Panc1 (cell line): ENCODE measurements around the gene ATXN1L. TPM values are rescaled to one million over a fixed set of nuclear protein-coding genes. Genes with fewer than 3 reads are reported as not detected.

Experiments
- ATAC-seq: fragments of 200-7000 bp; cut with Tn5 transposase; 2 replicates; pipeline ENCODE4 v1.9.1; 2020; ENCODE audit warnings: mild to moderate bottlenecking, moderate library complexity
- BruUV-seq: library from RNA; stranded (reverse); fragments of 400-500 nt; replicated peaks from 2 replicates; lab custom pipeline; 2021; lab: Mats Ljungman, UMichigan
- CTCF ChIA-PET: fragments of 300-600 bp; sonication (Branson Sonifier 250); formaldehyde crosslinking; loops from one replicate; lab custom pipeline; 2022; ENCODE audit warnings: antibody characterized with exemption; lab: Charles Lee
- POLR2A ChIA-PET: fragments of 300-600 bp; sonication (Branson Sonifier 250); formaldehyde crosslinking; loops from one replicate; lab custom pipeline; 2022; ENCODE audit warnings: antibody characterized with exemption; lab: Charles Lee
- DNase-seq: peaks from one replicate; pipeline ENCODE4 v3.0.0-alpha.2; 2010; ENCODE audit warnings: low read depth, low spot score
- H3K27ac ChIP-seq: 2 replicates; pipeline ENCODE4 v1.5.1; 2011; ENCODE audit warnings: mild to moderate bottlenecking, low read length, inconsistent platforms
- H3K27me3 ChIP-seq: fragments of 200-500 bp; sonication (Bioruptor generic); 2 replicates; pipeline ENCODE4 v1.6.0; 2014; ENCODE audit warnings: low read length, inconsistent platforms; ENCODE audit not compliant: control insufficient read depth, insufficient read depth
- H3K36me3 ChIP-seq: fragments of 200-500 bp; sonication (Bioruptor generic); 2 replicates; pipeline ENCODE4 v1.5.1; 2014; ENCODE audit warnings: inconsistent platforms, mild to moderate bottlenecking, low read length, moderate library complexity; ENCODE audit not compliant: control insufficient read depth, insufficient read depth
- H3K4me1 ChIP-seq: 2 replicates; pipeline ENCODE4 v1.5.1; 2011; ENCODE audit warnings: inconsistent platforms, mild to moderate bottlenecking, low read length, moderate library complexity; ENCODE audit not compliant: control insufficient read depth, insufficient read depth
- H3K4me3 ChIP-seq, 2 experiments: 2 replicates each; pipeline ENCODE4 v1.5.1; 2011 to 2012; ENCODE audit warnings: low read depth in 2 of 2, low read length in 2 of 2, mild to moderate bottlenecking in 2 of 2, inconsistent platforms in 1 of 2, moderate library complexity in 1 of 2
- H3K9me3 ChIP-seq: fragments of 200-500 bp; sonication (Bioruptor generic); 2 replicates; pipeline ENCODE4 v1.5.1; 2014; ENCODE audit warnings: low read depth, mild to moderate bottlenecking, inconsistent platforms, low read length, moderate library complexity; ENCODE audit not compliant: control insufficient read depth, insufficient read depth
- POLR2AphosphoS5 ChIP-seq: IDR thresholded peaks from 2 replicates; pipeline ENCODE4 v1.6.1; 2012; ENCODE audit warnings: mild to moderate bottlenecking, low read depth, low read length, moderate library complexity
- SIN3A ChIP-seq: IDR thresholded peaks from 2 replicates; pipeline ENCODE4 v1.6.1; 2012; ENCODE audit warnings: low read depth, mild to moderate bottlenecking, low read length, moderate library complexity, borderline replicate concordance; ENCODE audit not compliant: insufficient read depth
- TCF7L2 ChIP-seq: IDR thresholded peaks from 2 replicates; pipeline ENCODE4 v1.6.1; 2011; ENCODE audit warnings: mild to moderate bottlenecking, low read depth, low read length, inconsistent platforms
- in situ Hi-C: cut with HindIII; loops from 2 replicates; pipeline ENCODE4 v1.10.0; 2016; ENCODE audit warnings: low sequenced_read_pairs, low pct_unique_long_range_greater_than_20kb
- intact Hi-C: fragments of 100-400 bp; cut with micrococcal nuclease; formaldehyde crosslinking; loops from one replicate; pipeline ENCODE4 v1.10.0; 2022; ENCODE audit not compliant: unreplicated experiment
- total RNA-seq: library from RNA; stranded (reverse); gene quantifications from one replicate; pipeline ENCODE4 v1.2.1, GENCODE V29; 2021; ENCODE audit not compliant: unreplicated experiment
- TF ChIP-seq, protein P1 (sequence below), 2 experiments: IDR thresholded peaks; 2 replicates each; pipeline ENCODE4 v1.6.1; 2011 to 2012; ENCODE audit warnings: low read depth in 2 of 2, control low read depth in 1 of 2, low read length in 1 of 2, mild to moderate bottlenecking in 1 of 2, moderate library complexity in 1 of 2; ENCODE audit not compliant: insufficient read depth in 1 of 2
- TF ChIP-seq, protein P2 (sequence below): fragments of 450-650 bp; IDR thresholded peaks from 2 replicates; pipeline ENCODE4 v1.5.1; 2017; ENCODE audit warnings: mild to moderate bottlenecking

ATXN1L gene
- total RNA-seq, 1 experiment from 2014 or later: 17.3 TPM

DNA sequence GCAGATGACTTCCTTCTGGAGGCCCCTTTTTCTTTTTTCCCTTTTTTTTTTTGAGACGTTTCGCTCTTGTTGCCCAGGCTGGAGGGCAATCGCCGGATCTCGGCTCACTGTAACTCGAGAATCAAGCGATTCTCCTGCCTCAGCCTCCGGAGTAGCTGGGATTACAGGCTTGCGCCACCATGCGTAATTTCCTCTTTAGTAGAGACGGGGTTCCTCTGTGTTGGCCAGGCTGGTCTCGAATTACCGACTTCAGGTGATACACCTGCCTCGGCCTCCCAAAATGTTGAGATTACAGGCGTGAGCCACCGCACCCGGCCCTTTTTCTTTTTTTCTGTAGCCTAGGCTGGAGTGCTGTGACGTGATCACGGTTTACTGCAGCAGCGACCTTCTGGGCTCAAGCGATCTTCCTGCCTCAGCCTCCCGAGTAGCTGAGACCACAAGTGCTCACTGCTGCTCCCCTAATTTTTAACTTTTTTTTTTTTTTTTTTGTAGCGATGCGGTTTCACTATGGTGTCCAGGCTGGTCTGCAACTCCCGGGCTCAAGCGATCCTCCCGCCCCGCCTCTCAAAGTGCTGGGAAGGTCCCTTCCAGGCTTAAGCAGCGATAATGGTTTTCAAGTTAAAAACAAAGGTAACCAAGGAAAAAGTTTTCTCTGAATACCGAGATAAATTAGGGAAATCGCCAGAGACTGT is 48.6 kb downstream of the ATXN1L start:
- ATAC-seq (peak; percentile 40), DNase-seq (no peak)
- in situ Hi-C loops: no loop called here
- ChIA-PET CTCF (no interaction called here), POLR2A (interaction anchor here (0.6 kb wide), 2 partner anchors 11 to 23 kb away, joined by 3 to 8 read pairs; no protein-coding TSS in a partner anchor)
- no peaks in the 10 kb centered on the region for H3K9me3 ChIP-seq
- peaks cover 7% of the 10 kb centered on the region for H3K36me3 ChIP-seq
- H3K4me3 ChIP-seq: peak overlapping the region; percentile 83 to 87
- BruUV-seq: TSS peak; percentile 96
- intact Hi-C loops: no loop called here
- H3K4me1 ChIP-seq: peaks cover 3% of the 10 kb centered on the region; the same call in 1 of the 2 replicates
- no peaks in the 10 kb centered on the region for H3K27me3 ChIP-seq
- peak overlapping the region; percentile 96 for H3K27ac ChIP-seq
- no peak for TF ChIP-seq TCF7L2
- TF ChIP-seq, protein P1, sequence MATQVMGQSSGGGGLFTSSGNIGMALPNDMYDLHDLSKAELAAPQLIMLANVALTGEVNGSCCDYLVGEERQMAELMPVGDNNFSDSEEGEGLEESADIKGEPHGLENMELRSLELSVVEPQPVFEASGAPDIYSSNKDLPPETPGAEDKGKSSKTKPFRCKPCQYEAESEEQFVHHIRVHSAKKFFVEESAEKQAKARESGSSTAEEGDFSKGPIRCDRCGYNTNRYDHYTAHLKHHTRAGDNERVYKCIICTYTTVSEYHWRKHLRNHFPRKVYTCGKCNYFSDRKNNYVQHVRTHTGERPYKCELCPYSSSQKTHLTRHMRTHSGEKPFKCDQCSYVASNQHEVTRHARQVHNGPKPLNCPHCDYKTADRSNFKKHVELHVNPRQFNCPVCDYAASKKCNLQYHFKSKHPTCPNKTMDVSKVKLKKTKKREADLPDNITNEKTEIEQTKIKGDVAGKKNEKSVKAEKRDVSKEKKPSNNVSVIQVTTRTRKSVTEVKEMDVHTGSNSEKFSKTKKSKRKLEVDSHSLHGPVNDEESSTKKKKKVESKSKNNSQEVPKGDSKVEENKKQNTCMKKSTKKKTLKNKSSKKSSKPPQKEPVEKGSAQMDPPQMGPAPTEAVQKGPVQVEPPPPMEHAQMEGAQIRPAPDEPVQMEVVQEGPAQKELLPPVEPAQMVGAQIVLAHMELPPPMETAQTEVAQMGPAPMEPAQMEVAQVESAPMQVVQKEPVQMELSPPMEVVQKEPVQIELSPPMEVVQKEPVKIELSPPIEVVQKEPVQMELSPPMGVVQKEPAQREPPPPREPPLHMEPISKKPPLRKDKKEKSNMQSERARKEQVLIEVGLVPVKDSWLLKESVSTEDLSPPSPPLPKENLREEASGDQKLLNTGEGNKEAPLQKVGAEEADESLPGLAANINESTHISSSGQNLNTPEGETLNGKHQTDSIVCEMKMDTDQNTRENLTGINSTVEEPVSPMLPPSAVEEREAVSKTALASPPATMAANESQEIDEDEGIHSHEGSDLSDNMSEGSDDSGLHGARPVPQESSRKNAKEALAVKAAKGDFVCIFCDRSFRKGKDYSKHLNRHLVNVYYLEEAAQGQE (IDR thresholded peaks at IDR 0.05; ENCODE audit: insufficient read depth in 1 of 2, low read depth in 2 of 2, low read length in 1 of 2): no peak
- TF ChIP-seq POLR2AphosphoS5: no peak
- TF ChIP-seq, protein P2, sequence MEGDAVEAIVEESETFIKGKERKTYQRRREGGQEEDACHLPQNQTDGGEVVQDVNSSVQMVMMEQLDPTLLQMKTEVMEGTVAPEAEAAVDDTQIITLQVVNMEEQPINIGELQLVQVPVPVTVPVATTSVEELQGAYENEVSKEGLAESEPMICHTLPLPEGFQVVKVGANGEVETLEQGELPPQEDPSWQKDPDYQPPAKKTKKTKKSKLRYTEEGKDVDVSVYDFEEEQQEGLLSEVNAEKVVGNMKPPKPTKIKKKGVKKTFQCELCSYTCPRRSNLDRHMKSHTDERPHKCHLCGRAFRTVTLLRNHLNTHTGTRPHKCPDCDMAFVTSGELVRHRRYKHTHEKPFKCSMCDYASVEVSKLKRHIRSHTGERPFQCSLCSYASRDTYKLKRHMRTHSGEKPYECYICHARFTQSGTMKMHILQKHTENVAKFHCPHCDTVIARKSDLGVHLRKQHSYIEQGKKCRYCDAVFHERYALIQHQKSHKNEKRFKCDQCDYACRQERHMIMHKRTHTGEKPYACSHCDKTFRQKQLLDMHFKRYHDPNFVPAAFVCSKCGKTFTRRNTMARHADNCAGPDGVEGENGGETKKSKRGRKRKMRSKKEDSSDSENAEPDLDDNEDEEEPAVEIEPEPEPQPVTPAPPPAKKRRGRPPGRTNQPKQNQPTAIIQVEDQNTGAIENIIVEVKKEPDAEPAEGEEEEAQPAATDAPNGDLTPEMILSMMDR: no peak
- no peak for TF ChIP-seq SIN3A

DNA sequence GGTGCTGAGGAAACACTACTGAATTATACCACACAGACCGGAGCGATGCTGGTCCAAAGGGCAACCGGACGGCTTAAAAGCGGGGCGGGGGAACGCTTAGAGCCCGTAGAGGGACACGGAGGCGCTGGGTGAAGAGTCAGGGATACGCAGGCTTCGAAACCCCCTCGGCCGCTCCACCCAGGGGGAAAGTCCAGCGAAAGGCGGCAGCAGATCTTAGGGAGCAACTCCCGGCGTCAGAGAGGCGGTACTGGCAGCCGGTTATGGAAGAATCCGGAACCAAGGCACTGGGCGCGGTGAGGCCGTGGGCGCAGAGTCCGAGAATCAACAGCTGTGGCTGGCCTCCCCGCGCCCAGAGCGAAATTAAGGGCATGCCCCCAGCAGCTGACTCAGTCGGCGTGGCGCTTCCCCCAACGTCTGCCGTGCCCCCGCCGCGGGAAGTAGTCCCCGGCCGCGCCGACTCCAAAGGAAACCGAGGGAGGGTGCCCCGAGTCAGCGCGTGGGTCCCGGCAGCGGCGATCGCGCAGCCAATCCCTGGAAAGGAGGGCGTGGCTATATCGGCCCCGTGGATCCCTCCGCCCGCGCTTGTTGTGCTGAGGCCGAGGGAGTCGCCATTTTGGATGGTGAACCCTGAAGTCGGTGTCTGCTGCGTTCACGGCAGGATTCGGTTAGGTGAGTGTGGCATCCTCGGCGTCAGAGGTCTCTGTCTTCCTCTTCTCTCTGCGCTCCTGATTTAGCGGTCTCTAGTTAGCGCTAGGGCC is 49.3 kb downstream of the ATXN1L start, which contains the start of gene IST1:
Gene IST1, plus strand, starts transcription at position 611 of the 758 bp plus-strand sequence. CDS start 20,110 bp downstream, outside the sequence.
- in situ Hi-C loops (no loop called here), intact Hi-C loops (no loop called here)
- Histone ChIP-seq H3K27me3 (no peaks in the 10 kb centered on the region), H3K36me3 (peaks cover 7% of the 10 kb centered on the region), H3K27ac (peak within 1 kb of the TSS; percentile 96), H3K4me3 (peak within 1 kb of the TSS; percentile 83 to 87), H3K9me3 (no peaks in the 10 kb centered on the region), H3K4me1 (peaks cover 3% of the 10 kb centered on the region; the same call in 1 of the 2 replicates)
- peak; percentile 79 for DNase-seq
- ChIA-PET CTCF (no interaction called here), POLR2A (interaction anchor here (0.6 kb wide), 2 partner anchors 10 to 21 kb away, joined by 3 read pairs; no protein-coding TSS in a partner anchor)
- no TSS peak for BruUV-seq
- ATAC-seq: peak; percentile 94
- TF ChIP-seq POLR2AphosphoS5 (peak; percentile 85), TCF7L2 (peak; percentile 99), SIN3A (peak; percentile 96)
- TF ChIP-seq, protein P1 (IDR thresholded peaks at IDR 0.05; ENCODE audit: insufficient read depth in 1 of 2, low read depth in 2 of 2, low read length in 1 of 2): no peak
- TF ChIP-seq, protein P2: no peak
